NCI-H1092 (cell line): Measurements from ENCODE around the gene GYPE.
"Not testable (repeated sequence)": the region's sequence is repeated elsewhere in the genome, so short reads cannot be mapped to it uniquely, and the experiment has no call there.

Experiments used
- DNase-seq: peaks from one replicate; lab custom pipeline; 2025; lab: John Stamatoyannopoulos, UW

The GYPE gene

DNA sequence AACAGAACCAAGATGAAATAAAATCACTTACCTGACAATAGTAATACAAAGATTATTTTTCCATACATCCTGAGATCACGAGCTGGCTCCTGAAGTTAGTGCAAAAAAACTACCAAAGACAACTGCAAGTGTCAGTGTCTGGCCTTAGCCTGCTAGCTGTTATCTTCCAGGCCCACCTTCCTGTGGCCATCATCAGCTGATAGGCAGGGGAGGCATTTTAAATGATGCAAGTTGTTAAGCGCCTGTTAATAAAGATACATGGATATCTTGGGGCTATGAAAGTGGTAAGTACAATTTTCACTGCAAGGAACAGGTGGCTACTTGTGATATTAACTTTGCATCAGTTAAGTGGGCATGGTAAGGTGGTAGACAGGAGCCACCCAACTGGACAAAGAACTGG is at the start of gene GYPE:
Gene GYPE (minus strand): TSS at position 120 of the 400 bp plus-strand sequence. CDS start 52 bp downstream, at position 68.
- not testable (repeated sequence) for DNase-seq

DNA sequence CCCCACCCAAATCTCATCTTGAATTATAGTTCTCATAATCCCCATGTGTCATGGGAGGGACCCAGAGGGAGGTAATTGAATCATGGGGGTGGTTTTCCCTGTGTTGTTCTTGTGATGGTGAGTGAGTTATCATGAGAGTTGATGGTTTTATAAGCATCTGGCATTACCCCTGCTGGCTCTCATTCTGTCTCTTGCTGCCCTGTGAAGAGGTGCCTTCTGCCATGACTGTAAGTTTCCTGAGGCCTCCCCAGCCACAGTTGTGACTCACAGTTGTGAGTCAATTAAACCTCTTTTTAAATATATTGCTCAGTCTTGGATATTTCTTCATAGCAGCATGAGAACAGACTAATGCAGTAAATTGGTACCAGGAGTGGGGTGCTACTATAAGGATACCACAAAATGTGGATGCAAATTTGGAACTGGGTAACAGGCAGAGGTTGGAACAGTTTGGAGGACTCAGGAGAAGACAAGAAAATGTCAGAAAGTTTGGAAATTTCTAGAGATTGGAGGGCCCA is 46.2 kb upstream of the GYPE start:
- not testable (repeated sequence) for DNase-seq

DNA sequence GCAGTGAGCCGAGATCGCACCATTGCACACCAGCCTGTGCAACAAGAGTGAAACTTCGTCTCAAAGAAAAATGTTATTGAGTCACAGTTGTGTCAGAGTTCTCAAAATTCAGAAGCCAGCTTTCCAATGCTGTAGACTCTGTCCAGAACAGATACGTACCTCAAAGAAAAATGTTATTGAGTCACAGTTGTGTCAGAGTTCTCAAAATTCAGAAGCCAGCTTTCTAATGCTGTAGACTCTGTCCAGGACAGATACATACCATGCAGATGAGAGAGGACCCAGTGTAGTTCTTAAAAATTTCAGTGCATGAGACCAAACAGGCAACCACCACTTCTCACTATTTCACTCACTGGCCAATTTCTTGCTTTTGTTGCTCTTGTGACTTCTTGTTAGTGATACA is 45.6 kb upstream of the GYPE start:
- not testable (repeated sequence) for DNase-seq

DNA sequence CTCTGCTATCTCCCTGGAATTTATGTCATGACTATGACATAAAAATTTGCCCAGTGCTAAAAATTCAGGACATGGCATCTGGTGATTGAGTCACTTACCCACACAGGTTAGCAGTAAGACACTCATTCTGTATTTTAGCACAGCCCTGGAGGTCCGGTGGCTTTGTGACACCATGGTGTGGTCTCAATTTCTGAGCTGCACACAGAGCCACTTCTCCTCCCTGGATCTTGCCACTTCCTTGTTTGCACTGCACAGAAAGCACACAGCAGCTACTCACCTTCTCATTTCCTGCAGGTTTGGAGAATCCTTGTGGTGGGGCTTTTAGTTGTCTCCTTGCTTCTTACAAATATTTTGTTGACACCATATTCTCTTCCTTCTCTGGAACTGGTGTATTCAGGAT is 44.8 kb upstream of the GYPE start:
- not testable (repeated sequence) for DNase-seq

DNA sequence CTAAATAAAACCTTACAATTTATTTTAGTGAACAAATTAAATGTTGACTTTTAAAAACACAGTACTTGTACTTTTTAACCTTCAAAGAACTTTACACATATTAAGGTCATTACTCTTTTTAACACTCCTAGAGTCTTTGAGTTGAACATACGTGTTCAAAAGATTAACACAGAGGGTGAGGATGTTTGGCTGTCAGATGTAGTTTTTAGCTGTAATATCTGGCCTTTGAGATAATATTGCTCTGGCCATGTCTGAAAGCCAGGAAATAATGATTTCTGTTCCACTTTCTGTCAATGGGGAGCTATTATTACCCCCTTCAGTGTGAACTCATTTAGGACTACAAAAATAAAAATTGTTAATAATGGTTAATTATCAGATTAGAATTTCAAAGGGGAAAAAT is 42.1 kb upstream of the GYPE start:
- not testable (repeated sequence) for DNase-seq

DNA sequence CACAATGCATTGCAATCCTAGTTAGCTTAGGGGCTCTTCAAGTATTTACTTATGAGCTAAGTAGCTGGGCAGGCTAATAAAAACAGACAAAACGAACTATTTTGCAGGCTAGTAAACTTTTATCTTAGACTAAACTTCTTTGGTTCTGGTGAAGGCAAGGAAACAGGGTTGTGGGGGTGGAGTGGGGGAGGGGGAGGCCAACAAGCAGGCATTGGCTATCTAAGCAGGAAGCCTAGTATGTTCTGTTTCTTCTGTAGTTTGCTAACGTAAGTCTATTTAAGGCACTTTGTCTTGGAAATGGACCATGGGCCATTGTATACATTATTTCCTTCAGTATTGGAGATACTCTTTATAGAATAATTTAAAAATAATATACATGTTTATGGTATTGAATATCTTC is 35.3 kb upstream of the GYPE start:
- not testable (repeated sequence) for DNase-seq

DNA sequence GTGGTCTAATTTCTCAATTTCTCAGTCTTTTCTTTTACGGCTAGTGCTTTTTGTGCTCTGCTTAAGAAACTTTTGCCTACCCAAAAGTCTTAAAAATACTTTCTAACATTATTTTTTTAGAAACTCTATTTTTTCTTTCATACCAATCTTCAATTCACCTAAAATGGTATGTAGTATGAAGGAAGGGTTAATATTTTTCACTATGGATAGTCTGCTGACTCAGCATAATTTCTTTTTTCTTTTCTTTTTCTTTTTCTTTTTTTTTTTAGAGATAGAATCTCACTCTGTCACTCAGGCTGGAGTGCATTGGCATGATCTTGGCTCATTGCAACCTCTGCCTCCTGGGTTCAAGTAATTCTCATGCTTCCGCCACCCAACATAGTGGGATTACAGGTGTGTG is 34.2 kb upstream of the GYPE start:
- DNase-seq, result no peak

DNA sequence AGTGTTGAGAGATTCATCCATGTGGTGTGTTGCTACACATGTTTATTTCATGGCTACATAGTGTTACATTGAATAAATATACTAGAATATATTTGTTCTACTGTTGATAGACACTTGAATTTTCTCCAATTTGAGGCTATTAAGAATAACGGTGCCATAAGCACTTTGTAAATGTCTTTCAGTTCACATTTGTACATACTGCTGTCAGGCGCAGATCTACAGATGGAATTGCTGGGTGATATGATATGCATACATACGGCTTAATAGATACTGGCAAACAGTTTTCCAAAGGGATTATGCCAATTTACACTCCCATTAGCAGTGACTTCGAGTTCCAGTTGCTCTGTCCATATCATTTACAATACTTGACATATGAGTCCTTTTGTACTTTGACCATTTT is 33.5 kb upstream of the GYPE start:
- DNase-seq, result not testable (repeated sequence)

DNA sequence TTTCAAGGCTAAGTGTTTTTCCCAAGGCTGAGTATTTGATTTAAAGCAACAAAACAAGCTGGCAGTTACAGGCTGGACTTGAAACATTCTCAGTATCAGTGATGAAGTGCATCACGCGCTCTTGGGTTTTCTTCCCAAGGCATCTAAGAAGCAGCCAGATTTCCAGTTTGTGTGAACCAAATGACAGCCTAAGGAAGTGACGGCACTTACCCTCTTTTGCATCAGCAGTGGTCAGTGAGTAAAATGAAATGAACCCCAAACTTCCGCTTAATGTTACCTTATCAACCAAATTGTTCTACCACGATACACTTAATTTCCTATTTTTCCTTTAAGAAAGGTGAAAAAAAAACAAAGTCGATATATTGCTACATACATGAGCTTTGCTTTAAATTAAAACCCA is 15.8 kb upstream of the GYPE start:
- no peak for DNase-seq

DNA sequence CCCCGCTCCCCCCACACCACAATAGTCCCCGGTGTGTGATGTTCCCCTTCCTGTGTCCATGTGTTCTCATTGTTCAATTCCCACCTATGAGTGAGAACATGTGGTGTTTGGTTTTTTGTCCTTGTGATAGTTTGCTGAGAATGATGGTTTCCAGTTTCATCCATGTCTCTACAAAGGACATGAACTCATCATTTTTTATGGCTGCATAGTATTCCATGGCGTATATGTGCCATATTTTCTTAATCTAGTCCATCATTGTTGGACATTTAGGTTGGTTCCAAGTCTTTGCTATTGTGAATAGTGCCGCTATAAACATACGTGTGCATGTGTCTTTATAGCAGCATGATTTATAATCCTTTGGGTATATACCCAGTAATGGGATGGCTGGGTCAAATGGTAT is 11.1 kb upstream of the GYPE start:
- DNase-seq, result not testable (repeated sequence)

DNA sequence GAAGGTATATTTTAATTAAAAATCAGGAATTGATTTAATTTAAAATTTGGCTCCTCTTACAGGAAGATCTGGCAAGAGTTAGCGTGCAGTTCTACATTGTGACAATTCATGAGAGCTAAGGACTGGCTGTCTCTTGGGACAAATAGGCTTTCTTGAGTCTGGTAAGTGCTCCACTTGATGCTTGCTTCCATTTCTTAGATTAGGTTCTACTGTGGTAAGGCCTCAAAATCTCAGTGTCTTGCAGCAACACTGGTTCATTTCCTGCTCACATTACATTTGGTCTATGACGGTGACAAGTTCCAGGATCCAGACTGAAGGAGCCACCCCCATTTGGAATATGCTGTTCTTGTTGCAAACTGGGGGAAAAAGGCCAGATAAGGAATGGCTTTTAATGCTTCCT is 7.1 kb upstream of the GYPE start:
- DNase-seq, result not testable (repeated sequence)

DNA sequence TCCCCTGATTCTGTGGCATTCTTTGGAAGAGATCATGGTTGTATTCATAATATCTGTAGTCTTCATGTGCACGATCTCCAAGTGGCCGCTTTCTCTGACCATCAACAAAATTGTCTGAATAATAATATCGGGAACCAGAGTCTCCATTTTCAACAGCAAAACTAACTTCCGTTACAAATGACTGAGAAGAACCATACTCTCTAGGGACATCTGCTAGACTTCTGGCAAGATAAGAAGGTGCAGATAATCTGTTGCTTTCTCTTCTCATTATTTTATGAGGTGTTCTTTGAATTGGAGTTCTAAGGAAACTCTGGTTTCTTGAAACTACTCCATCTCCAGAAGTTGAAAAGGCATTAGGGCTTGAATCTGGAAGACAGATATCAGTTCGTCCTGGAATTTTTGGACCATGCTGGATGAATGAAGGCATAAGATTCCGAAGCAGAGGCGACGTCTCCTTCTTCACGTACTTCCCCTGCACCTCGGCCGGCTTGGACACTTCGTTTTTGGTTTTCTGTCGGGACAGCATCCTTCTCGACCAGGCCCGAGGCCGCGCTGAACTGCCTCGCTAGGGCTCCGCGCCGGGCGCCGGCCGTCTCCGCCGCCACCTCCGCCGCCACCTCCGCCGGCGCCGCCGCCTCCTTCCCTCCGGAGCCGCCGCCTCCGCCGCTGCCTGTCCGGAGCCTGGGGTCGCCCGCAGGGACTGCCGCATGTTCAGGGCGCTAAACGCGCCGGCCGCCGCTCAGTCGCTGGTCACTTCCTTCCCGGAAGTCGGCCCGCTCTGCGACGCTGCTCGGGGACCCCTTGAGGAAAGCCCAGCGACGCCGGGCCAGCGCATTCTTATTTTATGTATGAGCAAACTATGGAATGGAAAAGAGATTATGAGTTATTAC is 6.4 kb upstream of the GYPE start:
- DNase-seq, result not testable (repeated sequence)

DNA sequence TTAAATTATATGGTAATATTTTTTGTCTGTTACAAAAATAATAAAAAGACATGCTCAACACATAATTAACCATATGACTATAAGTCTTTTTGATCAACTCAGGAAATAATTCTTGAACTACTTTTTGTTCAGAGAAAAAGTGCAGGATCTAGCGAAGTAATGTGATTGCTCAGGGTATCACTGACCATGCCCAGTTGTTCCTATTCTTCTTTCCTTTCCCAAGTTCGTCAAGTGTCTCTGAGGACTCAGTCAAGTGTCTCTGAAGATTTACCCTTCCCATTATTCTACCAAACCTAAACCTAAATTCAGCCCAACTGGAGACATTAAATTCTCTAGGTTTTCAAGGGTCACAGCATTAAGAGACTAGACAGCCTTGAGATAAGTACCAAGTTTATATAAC is 5.5 kb upstream of the GYPE start:
- not testable (repeated sequence) for DNase-seq

DNA sequence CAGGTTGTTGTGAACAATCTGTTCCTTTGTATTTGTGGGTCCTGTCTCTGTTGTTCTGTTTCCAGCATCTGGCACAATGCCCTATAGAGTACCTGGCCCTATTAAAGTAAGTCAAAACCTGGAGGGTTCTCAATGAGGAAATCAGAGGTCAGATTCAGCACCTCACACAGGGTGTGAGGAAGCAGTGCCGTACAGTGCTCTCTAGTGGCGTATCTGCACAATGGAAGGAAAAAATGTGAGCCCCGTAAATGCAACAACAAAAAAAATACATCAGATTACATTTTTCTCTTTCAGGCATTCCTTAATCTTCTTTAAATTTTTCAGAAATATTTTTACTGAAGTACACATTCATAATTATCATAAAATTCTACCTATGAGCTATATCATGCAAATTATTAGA is 2.5 kb upstream of the GYPE start:
- not testable (repeated sequence) for DNase-seq

DNA sequence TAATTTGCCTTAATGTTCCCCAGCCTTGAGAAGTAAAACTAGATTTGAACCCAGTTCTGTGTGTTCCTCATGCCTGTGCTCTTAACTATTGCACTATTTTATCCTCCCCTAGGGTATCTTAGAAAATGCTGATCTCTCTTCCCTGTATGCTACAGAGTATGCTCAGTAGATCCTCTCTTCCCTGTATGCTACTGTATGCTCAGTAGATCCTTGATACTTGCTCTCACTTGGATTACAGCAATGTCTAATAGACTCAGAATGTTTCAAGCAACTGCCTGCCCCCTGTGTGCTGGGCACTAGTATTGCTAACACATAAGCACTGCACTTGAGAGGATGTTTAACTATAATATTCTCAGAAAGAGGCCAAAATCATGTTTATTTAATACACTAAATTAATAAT is 928 bp downstream of the GYPE start:
- not testable (repeated sequence) for DNase-seq

DNA sequence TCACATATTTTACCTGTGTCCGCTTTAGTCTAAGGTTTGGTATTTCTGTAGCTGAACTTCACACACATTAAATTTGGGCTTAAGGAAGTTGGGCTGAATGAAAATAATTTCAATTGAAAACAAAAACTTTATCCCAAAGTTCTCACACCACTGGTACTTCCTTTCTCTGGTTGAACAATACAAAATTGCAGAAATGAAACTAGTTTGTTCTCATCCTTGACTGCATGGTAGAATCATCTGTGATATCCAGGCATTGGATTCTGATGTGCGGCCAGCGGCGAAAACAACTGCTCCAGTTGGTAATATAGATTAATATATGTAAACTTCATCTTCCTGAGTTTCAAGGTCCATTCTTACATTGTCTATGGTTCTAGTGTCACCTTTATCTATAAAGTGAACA is 15.0 kb downstream of the GYPE start:
- not testable (repeated sequence) for DNase-seq

DNA sequence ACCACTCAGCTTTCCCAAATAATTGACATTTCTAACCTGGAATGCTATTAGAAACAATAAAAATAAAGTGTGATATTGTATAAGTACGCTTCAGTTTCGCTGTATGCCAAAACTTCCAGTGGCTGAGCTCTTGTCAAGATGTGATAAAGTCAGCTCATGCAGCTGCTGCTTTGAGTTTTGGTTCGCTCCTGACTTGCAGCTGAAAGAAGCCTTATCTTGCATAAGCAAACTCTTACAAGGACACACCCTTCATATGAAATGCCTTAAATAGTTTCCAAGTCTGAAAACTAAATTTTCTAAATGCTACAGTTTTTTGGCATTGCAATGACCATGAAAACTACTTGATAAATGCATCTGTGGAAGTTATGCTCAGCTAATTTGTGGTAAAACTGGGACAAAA is 17.2 kb downstream of the GYPE start:
- DNase-seq, result not testable (repeated sequence)

DNA sequence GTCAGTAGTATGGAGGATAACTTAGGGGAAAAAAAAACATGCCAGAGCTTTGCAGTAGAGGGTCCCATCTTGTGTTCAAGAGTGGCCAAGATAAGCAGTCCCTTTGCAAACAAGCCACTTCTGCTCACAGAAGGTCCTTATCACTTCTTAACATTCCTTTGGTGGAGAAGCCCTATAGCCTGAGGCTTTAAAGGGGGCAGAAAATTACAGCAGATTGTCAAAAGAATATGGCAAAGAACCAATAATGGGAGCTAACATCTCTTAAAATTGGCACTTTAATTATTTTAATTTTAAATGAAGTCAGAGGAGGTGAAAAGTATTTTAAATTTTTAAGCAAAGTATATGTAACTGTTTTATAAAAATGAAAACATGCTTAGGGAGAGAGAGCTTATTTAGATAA is 20.4 kb downstream of the GYPE start:
- DNase-seq, result not testable (repeated sequence)

DNA sequence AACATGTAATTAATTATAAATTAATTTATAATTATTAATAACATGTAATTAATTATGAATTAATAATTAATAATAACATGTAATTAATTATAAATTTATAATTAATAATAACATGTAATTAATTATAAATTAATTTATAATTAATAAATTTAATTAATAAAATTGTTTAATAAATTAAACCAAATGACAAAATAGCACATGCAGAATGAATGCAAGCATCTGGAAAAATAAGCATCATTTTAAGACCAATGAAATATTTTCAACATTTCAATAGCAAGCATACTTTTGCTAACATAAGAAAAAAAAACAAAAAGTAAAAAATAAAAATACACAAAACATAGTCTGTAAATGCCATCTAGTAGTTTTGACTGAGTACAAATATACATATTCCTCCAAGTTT is 21.8 kb downstream of the GYPE start:
- no peak for DNase-seq

DNA sequence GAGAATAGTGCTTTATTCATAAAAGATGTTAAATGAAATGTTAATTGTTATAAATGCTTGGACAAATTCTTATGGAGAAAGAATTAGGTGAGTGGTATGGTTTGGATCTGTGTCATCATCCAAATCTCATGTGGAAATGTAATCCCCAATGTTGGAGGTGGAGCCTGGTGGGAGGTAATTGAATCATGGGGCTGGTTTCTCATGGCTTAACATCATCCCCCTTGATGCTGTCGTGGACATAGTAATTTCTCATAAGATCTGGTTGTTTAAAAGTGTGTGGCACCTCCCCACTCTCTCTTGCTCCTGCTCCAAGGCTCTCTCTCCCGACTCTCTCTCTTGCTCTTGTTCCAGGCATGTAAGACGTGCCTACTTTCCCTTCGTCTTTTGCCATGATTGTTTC is 22.5 kb downstream of the GYPE start:
- DNase-seq, result no peak

DNA sequence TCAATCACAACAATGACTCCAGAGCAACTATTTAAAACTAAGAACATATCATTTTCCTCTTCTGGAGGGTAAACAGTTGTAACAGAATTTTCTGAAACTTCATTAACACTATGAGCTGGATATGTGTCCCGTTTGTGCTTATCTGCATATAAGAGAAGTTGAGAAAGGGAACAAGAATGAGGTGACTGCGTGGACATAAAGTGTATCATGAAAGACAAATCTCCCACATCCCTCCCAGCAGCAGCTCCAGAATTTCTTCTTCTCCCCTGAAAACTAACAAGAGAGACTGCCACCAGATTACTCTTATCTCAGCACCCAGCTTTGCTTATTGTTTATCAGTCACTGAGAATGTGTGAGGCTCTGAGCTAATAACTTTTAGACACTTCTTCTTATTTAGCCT is 25.8 kb downstream of the GYPE start:
- not testable (repeated sequence) for DNase-seq

DNA sequence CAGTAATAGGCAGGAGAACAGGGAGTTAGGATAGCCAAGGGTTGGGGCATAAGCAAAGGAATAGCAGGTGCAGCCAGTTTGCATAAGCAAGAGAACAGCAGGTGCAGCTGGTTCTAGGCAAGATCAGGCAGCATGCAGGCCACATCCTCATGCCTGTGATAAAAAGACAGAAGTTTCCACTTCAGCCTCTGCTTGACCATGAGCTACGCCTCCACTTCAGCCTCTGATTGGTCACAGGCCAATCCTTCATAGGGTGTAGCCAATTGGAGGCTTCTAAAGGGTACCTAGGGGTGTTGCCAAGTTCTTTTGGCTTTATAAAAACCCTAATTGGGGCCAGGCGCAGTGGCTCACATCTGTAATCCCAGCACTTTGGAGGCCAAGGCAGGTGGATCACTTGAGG is 30.0 kb downstream of the GYPE start:
- not testable (repeated sequence) for DNase-seq

DNA sequence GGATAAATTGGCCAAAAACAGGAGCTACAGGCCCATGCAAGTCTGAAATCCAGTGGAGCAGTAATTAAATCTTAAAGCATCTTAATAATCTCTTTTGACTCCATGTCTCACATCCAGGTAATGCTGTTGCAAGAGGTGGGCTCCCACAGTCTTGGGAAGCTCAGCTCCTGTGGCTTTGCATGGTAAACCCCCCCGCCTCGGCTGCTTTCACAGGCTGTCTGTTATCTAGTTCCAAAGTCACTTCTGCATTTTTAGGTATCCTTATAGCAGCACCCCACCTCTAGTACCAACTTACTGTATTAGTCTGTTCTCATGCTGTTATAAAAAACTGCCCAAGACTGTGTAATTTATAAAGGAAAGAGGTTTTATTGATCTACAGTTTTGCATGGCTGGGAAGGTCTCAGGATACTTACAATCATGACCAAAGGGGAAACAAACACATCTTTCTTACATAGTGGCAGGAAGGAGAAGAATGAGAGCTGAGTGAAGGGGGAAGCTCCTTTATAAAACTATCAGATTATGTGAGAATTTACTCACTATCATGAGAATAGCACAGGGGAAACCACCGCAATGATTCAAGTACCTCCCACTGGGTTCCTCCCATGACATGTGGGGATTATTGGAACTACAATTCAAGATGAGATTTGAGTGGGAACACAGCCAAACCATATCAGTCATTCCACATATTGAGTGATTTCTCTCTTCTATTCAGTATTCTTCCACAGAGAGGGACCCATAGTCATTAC is 34.7 kb downstream of the GYPE start:
- not testable (repeated sequence) for DNase-seq
